Fibroblast of villous mesenchyme (primary cell): ENCODE results near the gene ATG4B. TPM values are rescaled to one million over a fixed set of nuclear protein-coding genes. Genes with fewer than 3 reads are reported as not detected.
"Not testable (repeated sequence)": the region's sequence is repeated elsewhere in the genome, so short reads cannot be mapped to it uniquely, and the experiment has no call there.

Source experiments
- DNase-seq: peaks from one replicate; pipeline ENCODE4 v3.0.0-alpha.2; 2010; ENCODE audit warnings: low read depth
- H3K4me3 ChIP-seq: 2 replicates; pipeline ENCODE4 v1.5.1; 2011; ENCODE audit warnings: low read depth, mild to moderate bottlenecking, low read length
- CTCF ChIP-seq: IDR thresholded peaks from 2 replicates; pipeline ENCODE4 v1.5.1; 2012; ENCODE audit warnings: low read depth, mild to moderate bottlenecking, low read length; ENCODE audit not compliant: insufficient read depth
- total RNA-seq: library from RNA; depleted of rRNA; stranded (reverse); fragments of >200 nt; gene quantifications from 2 replicates; pipeline ENCODE4 v1.2.3, GENCODE V29; 2012

The ATG4B gene
- 36.7 and 47.1 TPM in 2 replicates for total RNA-seq

DNA sequence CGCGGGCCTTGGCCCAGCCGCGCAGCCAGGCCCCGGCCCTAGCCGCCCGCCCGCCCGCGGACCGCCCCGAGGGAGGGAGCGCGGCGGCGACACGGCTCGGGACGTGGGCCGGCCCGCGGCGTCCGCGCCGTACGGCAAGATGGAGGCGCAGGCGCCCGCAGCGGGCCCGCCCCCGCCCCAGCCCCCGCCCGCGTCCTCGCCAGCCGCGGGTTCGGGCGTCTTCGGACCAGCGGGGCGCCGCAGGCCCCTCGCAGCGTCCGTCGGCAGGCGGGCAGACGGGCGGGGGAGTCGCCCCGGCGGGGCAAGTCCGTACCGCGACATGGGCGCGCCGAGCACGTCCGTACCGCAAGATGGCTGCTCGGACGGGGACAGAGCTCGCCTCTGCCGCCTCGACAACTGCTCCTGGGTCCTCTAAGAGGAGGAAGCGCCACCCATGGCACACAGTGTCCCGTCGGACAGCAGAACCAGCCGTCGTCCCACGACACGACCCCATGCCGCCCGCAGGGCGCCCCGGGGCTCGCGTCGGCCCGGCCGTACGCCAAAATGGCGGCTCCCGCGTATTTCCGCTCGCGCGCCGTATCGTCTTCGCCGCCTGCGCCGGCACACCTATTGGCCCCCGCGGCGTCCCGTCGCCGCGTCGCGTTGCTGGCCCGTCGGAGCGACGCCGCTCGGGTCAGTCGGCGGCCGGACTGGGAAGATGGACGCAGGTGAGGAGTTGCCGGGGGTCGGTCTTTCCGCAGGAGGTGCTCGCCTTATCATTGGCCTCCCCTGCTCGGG, at the start of gene ATG4B, which contains the start of gene THAP4:
Gene ATG4B, plus strand, starts transcription at position 676 of the 777 bp plus-strand sequence. Its CDS starts 22 bp downstream, at position 698.
Gene THAP4, minus strand, starts transcription at position 141 of the 777 bp plus-strand sequence. CDS start 141 bp downstream, outside the sequence.
- peak within 1 kb of the TSS; percentile 87 for H3K4me3 ChIP-seq
- peak; percentile 88 for DNase-seq
- no peak for TF ChIP-seq CTCF

DNA sequence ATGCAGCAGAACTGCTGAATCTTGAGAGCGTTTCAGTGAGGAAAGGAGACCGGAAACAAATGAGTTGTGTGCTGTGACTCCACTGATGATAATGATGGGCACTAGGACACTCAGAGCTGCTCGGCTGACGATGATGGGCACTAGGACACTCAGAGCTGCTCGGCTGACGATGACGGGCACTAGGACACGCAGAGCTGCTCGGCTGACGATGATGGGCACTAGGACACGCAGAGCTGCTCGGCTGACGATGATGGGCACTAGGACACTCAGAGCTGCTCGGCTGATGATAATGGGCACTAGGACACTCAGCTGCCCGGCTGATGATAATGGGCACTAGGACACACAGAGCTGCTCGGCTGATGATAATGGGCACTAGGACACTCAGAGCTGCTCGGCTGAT, 47.6 kb upstream of the ATG4B start:
- DNase-seq, H3K4me3 ChIP-seq: not testable (repeated sequence)

DNA sequence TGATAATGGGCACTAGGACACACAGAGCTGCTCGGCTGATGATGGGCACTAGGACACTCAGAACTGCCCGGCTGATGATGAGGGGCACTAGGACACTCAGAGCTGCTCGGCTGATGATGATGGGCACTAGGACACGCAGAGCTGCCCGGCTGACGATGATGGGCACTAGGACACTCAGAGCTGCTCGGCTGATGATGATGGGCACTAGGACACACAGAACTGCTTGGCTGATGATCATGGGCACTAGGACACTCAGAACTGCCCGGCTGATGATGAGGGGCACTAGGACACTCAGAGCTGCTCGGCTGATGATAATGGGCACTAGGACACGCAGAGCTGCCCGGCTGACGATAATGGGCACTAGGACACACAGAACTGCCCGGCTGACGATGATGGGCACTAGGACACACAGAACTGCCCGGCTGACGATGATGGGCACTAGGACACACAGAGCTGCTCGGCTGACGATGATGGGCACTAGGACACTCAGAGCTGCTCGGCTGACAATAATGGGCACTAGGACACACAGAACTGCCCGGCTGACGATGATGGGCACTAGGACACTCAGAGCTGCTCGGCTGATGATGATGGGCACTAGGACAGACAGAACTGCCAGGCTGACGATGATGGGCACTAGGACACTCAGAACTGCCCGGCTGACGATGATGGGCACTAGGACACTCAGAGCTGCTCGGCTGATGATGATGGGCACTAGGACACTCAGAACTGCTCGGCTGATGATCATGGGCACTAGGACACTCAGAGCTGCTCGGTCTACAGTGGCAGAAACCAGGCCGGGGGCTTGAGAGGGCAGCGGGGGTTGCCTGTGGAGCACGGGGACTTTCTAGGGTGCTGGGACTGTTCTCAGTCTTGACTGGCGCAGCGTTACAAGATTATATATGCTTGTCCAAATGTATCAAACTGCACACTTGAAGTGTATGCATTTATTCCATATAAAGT, 46.7 kb upstream of the ATG4B start:
- H3K4me3 ChIP-seq, DNase-seq: not testable (repeated sequence)

DNA sequence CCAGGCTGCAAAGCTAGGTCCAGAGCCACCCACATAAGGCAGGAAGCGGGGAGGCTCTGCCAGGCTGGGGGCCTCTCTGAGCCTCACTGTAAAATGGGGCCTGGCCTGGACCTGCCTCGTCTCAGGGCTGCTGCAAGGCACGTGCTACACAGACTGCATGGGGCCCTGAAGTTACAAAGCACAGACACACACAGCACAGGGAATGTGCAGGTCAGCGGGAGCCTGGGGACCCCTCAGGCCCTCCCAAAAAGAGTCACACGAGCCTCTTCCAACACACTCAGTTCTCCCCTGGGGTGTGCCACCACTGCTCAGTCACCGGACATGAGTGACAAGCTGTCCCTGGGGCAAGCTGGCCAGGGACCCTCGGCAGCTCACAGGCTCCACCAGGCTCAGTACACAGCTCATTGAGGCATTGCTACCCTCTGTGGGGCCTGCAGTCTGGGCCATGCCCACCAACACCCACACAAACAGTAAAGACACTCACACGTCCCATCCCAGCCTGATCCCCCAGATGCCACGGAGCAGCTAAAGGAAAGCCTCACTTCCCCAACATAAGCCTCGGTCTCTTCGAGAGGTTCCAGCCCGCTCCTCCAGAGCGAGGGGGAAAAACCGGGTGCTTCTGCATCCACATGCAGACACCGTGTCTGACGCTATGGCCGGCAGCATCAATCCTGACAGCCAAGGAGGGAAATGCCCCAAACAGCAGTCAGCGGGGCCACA, 45.2 kb upstream of the ATG4B start:
- DNase-seq, result no peak
- H3K4me3 ChIP-seq, result no peak overlapping the region
- TF ChIP-seq CTCF, result no peak

DNA sequence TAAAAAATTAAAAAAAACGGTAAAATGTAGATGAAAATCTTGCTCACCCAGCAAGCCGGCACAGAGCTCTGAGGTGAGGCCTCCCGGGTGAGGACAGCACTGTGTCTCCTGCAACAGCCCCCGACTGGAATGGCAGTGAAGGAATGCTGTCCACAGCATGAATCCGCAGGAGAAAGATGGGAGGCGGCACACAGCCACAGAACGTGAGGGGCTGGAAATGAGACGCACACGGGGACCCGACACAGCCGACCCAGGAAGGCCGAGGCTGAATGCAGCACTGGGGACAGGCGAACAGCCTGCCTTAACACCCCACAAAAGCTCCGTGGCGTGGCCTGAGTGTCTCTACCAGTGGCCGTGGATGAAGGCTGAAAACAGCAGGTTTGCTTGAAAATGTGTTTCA, 44.2 kb upstream of the ATG4B start:
- no peak for DNase-seq
- H3K4me3 ChIP-seq, result no peak overlapping the region
- TF ChIP-seq CTCF, result no peak

DNA sequence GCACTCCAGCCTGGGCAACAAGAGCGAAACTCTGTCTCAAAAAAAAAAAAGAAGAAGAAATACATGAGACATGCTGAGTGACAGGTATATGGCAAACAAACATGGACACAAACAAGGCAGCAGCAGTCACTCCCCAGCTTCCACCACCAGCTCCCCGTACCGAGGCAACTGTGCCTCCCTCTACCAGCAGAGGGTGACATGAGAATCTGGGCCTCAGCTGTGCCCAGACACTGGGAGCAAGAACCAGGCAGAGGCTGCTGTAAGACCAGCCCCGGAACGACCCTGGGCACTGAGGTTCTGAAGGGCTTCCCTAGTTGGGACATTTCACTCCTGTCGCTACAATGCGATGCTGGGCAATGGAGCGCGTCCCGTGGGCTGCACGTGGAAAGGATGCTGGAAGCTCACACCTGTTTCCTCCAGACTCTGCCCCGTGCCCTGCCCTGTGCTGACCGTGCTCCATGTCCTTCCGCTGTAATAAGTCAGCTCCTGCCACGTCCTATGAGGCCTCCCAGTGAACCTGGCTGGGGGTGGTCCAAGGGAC, 41.8 kb upstream of the ATG4B start:
- DNase-seq, result no peak
- peak; percentile 40 for TF ChIP-seq CTCF

DNA sequence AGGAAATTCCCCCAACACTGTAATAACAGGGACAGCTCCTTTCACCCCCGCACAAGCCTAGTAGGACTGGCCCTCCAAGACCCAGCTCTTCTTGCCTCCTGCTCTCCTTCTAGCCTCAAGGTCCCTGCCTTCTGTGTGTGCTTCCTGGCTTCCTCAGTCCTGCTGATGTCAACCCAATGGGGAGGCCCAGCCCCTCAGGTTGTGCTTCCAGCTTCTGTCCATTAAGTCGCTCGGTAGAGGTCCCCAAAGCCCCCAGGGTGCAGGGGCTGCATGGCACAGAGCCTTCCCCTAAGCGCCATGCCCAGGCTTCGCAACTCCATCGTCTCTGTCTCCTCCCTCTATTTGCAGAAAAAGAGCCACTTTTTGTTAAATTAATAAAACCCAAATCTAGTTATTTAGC, 39.9 kb upstream of the ATG4B start:
- TF ChIP-seq CTCF, result no peak
- DNase-seq, result no peak
- H3K4me3 ChIP-seq, result no peak overlapping the region

More for the DNA sequence above, 41.8 kb upstream of the ATG4B start:
- H3K4me3 ChIP-seq, result no peak overlapping the region
